B cell (primary cell): ENCODE data around the gene GRID1. TPM values are rescaled to one million over a fixed set of nuclear protein-coding genes. Genes with fewer than 3 reads are reported as not detected.

Experiments used
- ATAC-seq: fragments of 200-7000 bp; cut with Tn5 transposase; one replicate; pipeline ENCODE4 v1.10.0; 2021; ENCODE audit warnings: low read depth, mild to moderate bottlenecking, moderate number of reproducible peaks, moderate library complexity
- CTCF ChIA-PET: fragments of 350-600 bp; sonication (Branson Sonifier 250); formaldehyde crosslinking; loops from one replicate; lab custom pipeline; 2021; ENCODE audit warnings: antibody characterized with exemption, inconsistent platforms; lab: Charles Lee
- POLR2A ChIA-PET: fragments of 350-600 bp; sonication (Branson Sonifier 250); formaldehyde crosslinking; loops from one replicate; lab custom pipeline; 2021; ENCODE audit warnings: antibody characterized with exemption; lab: Charles Lee
- DNase-seq: peaks from one replicate; pipeline ENCODE4 v3.0.0; 2013
- H2AFZ ChIP-seq: 2 replicates; pipeline ENCODE4 v1.6.1; 2012; ENCODE audit warnings: mild to moderate bottlenecking, low read depth, low read length; ENCODE audit not compliant: insufficient read depth, poor library complexity, severe bottlenecking
- H3K27ac ChIP-seq, 2 donors: 1 replicate in 1 of 2; 2 replicates in 1 of 2; pipeline ENCODE4 v1.5.1; 2012 to 2013; ENCODE audit warnings: low read length in 2 of 2, mild to moderate bottlenecking in 2 of 2, moderate library complexity in 1 of 2
- H3K27me3 ChIP-seq, 4 experiments: fragments of 200-600 bp in 1 of 4; sonication (generic) in 1 of 4; replicated peaks in 1 of 4; 1 replicate in 2 of 4; 2 replicates in 2 of 4; pipeline versions ENCODE4 v1.6.1 to v1.7.0; 2013 to 2016; ENCODE audit warnings: low read length in 3 of 4, mild to moderate bottlenecking in 2 of 4, mixed read lengths in 1 of 4, moderate library complexity in 1 of 4; ENCODE audit not compliant: insufficient read depth in 4 of 4, control insufficient read depth in 3 of 4; ENCODE audit errors: control extremely low read depth in 1 of 4
- H3K36me3 ChIP-seq, 2 experiments: replicated peaks in 1 of 2; 1 replicate in 1 of 2; 2 replicates in 1 of 2; pipeline versions ENCODE4 v1.6.1 to v1.7.1; 2013; ENCODE audit warnings: low read length in 1 of 2; ENCODE audit not compliant: insufficient read depth in 2 of 2, control insufficient read depth in 1 of 2; ENCODE audit errors: control extremely low read depth in 1 of 2, extremely low read depth in 1 of 2
- H3K4me1 ChIP-seq, 2 donors: fragments of 200-600 bp in 1 of 2; sonication (generic) in 1 of 2; 1 replicate in 1 of 2; 2 replicates in 1 of 2; pipeline versions ENCODE4 v1.5.1 to v1.6.1; 2013 to 2017; ENCODE audit warnings: low read length in 2 of 2; ENCODE audit not compliant: control insufficient read depth in 2 of 2, insufficient read depth in 2 of 2
- H3K4me2 ChIP-seq: replicated peaks from 2 replicates; pipeline ENCODE3; 2012; ENCODE audit warnings: mild to moderate bottlenecking, low read depth, low read length; ENCODE audit not compliant: poor library complexity, severe bottlenecking
- H3K4me3 ChIP-seq, 5 experiments: fragments of 200-600 bp in 1 of 5; sonication (generic) in 1 of 5; 1 replicate in 3 of 5; 2 replicates in 2 of 5; pipeline versions ENCODE4 v1.5.1 to v1.7.0; 2011 to 2016; ENCODE audit warnings: low read length in 4 of 5, mild to moderate bottlenecking in 4 of 5, low read depth in 2 of 5, control low read depth in 1 of 5, moderate library complexity in 1 of 5; ENCODE audit not compliant: insufficient read depth in 1 of 5; ENCODE audit errors: control extremely low read depth in 1 of 5, extremely low read depth in 1 of 5
- H3K79me2 ChIP-seq: fragments of 200-600 bp; sonication (generic); one replicate; pipeline ENCODE4 v1.6.0; 2016; ENCODE audit warnings: low read length; ENCODE audit not compliant: control insufficient read depth, insufficient read depth
- H3K9ac ChIP-seq: fragments of 200-600 bp; sonication (generic); 2 replicates; pipeline ENCODE4 v1.6.1; 2017; ENCODE audit warnings: mild to moderate bottlenecking, low read length, moderate library complexity
- H3K9me3 ChIP-seq, 3 donors: one replicate each; pipeline versions ENCODE4 v1.6.1 to v1.7.1; 2013; ENCODE audit warnings: low read length in 2 of 3; ENCODE audit not compliant: control insufficient read depth in 2 of 3, insufficient read depth in 1 of 3; ENCODE audit errors: control extremely low read depth in 1 of 3
- H4K20me1 ChIP-seq: 2 replicates; pipeline ENCODE4 v1.6.0; 2012; ENCODE audit warnings: mild to moderate bottlenecking, low read length; ENCODE audit not compliant: insufficient read depth, control insufficient read depth, poor library complexity, severe bottlenecking
- H3K27ac Mint-ChIP-seq: one replicate; pipeline ENCODE4 v1.8.0; 2021; ENCODE audit warnings: mixed read lengths
- H3K27me3 Mint-ChIP-seq: one replicate; pipeline ENCODE4 v1.8.0; 2021; ENCODE audit warnings: mixed read lengths
- H3K4me1 Mint-ChIP-seq: one replicate; pipeline ENCODE4 v1.8.0; 2021; ENCODE audit warnings: mixed read lengths
- H3K4me3 Mint-ChIP-seq: one replicate; pipeline ENCODE4 v1.8.0; 2021; ENCODE audit warnings: mixed read lengths
- H3K9me3 Mint-ChIP-seq: one replicate; pipeline ENCODE4 v1.8.0; 2022; ENCODE audit warnings: mixed read lengths; ENCODE audit not compliant: insufficient read depth
- CTCF ChIP-seq: fragments of 200-600 bp; IDR thresholded peaks from one replicate; pipeline ENCODE4 v1.8.0; 2022; ENCODE audit warnings: antibody characterized with exemption, mild to moderate bottlenecking
- EZH2 ChIP-seq: IDR thresholded peaks from 2 replicates; pipeline ENCODE4 v1.6.1; 2012; ENCODE audit warnings: borderline replicate concordance, low read depth, mild to moderate bottlenecking, moderate library complexity, low read length; ENCODE audit not compliant: insufficient read depth, poor library complexity, severe bottlenecking
- WGBS: methylation state at CpG from one replicate; pipeline ENCODE4 v1.1.5; 2013; ENCODE audit warnings: missing lambda C conversion rate; ENCODE audit not compliant: insufficient coverage; 5-methylcytosine and 5-hydroxymethylcytosine counted together
- intact Hi-C: fragments of 100-400 bp; cut with micrococcal nuclease; formaldehyde crosslinking; loops from one replicate; pipeline ENCODE4 v1.10.0; 2022
- polyA plus RNA-seq: library from polyadenylated mRNA; depleted of rRNA; stranded (reverse); fragments of >200 nt; gene quantifications from 2 replicates; pipeline ENCODE4 v1.2.3, GENCODE V29; 2012
- total RNA-seq, 2 donors: library from RNA; stranded (reverse); fragments of 120-200 nt in 1 of 2; gene quantifications; 1 replicate in 1 of 2; 2 replicates in 1 of 2; pipeline versions ENCODE4 v1.2.3 to v1.2.4, GENCODE V29; 2013 to 2022

The GRID1 gene
- total and polyA plus RNA-seq, 2 donors (not counting 1 experiment from before 2014, with no cell fraction given) = not detected

- ATAC-seq (no peak), DNase-seq (no peak)
- Histone ChIP-seq H3K36me3 (no peaks in the 10 kb centered on the region), H3K79me2 (no peaks in the 10 kb centered on the region), H3K4me2 (no peak overlapping the region), H3K27me3 (peaks cover 0 to 6% (median 0%) of the 10 kb centered on the region in 4 experiments), H3K27ac (no peak overlapping the region), H3K9me3 (peaks cover 0 to 12% (median under 1%) of the 10 kb centered on the region in 3 donors), H4K20me1 (no peaks in the 10 kb centered on the region), H3K4me3 (no peak overlapping the region), H3K4me1 (no peaks in the 10 kb centered on the region), H3K9ac (no peak overlapping the region), H2AFZ (no peak overlapping the region)
- H3K27ac Mint-ChIP-seq = no peak overlapping the region
- CTCF ChIA-PET = no interaction called here
- no peak for TF ChIP-seq CTCF
- no peak for TF ChIP-seq EZH2
- H3K9me3 Mint-ChIP-seq = no peaks in the 10 kb centered on the region
- no peaks in the 10 kb centered on the region for H3K27me3 Mint-ChIP-seq
- WGBS = 93% methylated on average over 7 of the region's 7 CpGs
- H3K4me3 Mint-ChIP-seq = no peak overlapping the region
- POLR2A ChIA-PET = no interaction called here
- intact Hi-C loops = no loop called here
- H3K4me1 Mint-ChIP-seq = no peaks in the 10 kb centered on the region
Measured at GRCh38 chr10:86233131-86233530, 133.5 kb downstream of the GRID1 start.

- ATAC-seq = no peak
- Mint-ChIP-seq H3K27ac (no peak overlapping the region), H3K9me3 (no peaks in the 10 kb centered on the region), H3K4me1 (no peaks in the 10 kb centered on the region), H3K4me3 (no peak overlapping the region), H3K27me3 (no peaks in the 10 kb centered on the region)
- no peak overlapping the region for H3K4me2 ChIP-seq
- no peak for DNase-seq
- H3K9ac ChIP-seq = no peak overlapping the region
- ChIA-PET CTCF (no interaction called here), POLR2A (no interaction called here)
- intact Hi-C loops = no loop called here
- TF ChIP-seq EZH2 = no peak
- no peak for TF ChIP-seq CTCF
- H3K27me3 ChIP-seq = peaks cover 0 to 6% (median 0%) of the 10 kb centered on the region in 4 experiments
- H3K4me1 ChIP-seq = no peaks in the 10 kb centered on the region
- H3K4me3 ChIP-seq = no peak overlapping the region
- H3K79me2 ChIP-seq = no peaks in the 10 kb centered on the region
- H3K9me3 ChIP-seq = peaks cover 0 to 10% (median 0%) of the 10 kb centered on the region in 3 donors
- H4K20me1 ChIP-seq = no peaks in the 10 kb centered on the region
- no CpG with 5 or more reads among the region's 1 CpG for WGBS
- H3K36me3 ChIP-seq = no peaks in the 10 kb centered on the region
- no peak overlapping the region for H2AFZ ChIP-seq
- no peak overlapping the region for H3K27ac ChIP-seq
Measured at GRCh38 chr10:86232644-86233043, 134.0 kb downstream of the GRID1 start.
